A549 (cell line): ENCODE results near the gene BAZ1B. TPM values are rescaled to one million over a fixed set of nuclear protein-coding genes. Genes with fewer than 3 reads are reported as not detected.
"Not testable (repeated sequence)": the region's sequence is repeated elsewhere in the genome, so short reads cannot be mapped to it uniquely, and the experiment has no call there.

Experiments used
- ATAC-seq, 2 experiments: fragments of 200-7000 bp in 1 of 2; fragments of >200 bp in 1 of 2; cut with Nextera tagmentation in 1 of 2; cut with Tn5 transposase in 1 of 2; 3 replicates each; pipeline versions ENCODE4 v1.8.0 to v1.9.1; 2018 to 2020; ENCODE audit warnings: mild to moderate bottlenecking in 1 of 2, moderate library complexity in 1 of 2
- CTCF ChIA-PET: fragments of 300-600 bp; sonication (Branson Sonifier 250); formaldehyde crosslinking; extraction: SDS; loops from one replicate; lab custom pipeline; 2021; ENCODE audit warnings: antibody characterized with exemption, inconsistent platforms; lab: Yijun Ruan, JAX
- POLR2A ChIA-PET: fragments of 350-600 bp; formaldehyde crosslinking; extraction: SDS; loops from one replicate; lab custom pipeline; 2021; ENCODE audit warnings: antibody characterized with exemption, inconsistent platforms; lab: Yijun Ruan, JAX
- DNase-seq, 2 experiments: peaks; one replicate each; pipeline versions ENCODE4 v3.0.0 to v3.0.0-alpha.2; 2011 to 2016; ENCODE audit warnings: low read depth in 1 of 2, low spot score in 1 of 2
- FAIRE-seq: peaks from 2 replicates; lab custom pipeline; 2011; peaks lifted over from hg19 to GRCh38; lab: Jason Lieb, UNC
- H3K27ac ChIP-seq, 2 experiments: fragments of >200 bp; sonication (Bioruptor Twin); formaldehyde crosslinking; 3 replicates each; pipeline ENCODE4 v1.5.1; 2016 to 2017
- H3K4me1 ChIP-seq: fragments of >200 bp; sonication (Bioruptor Twin); formaldehyde crosslinking; 3 replicates; pipeline ENCODE4 v1.6.1; 2016
- H3K4me2 ChIP-seq: fragments of >200 bp; sonication (Bioruptor Twin); formaldehyde crosslinking; 3 replicates; pipeline ENCODE4 v1.6.1; 2016
- H3K4me3 ChIP-seq: fragments of >200 bp; sonication (Bioruptor Twin); formaldehyde crosslinking; 3 replicates; pipeline ENCODE4 v1.5.1; 2016
- H3K9me3 ChIP-seq: fragments of >200 bp; sonication (Bioruptor Twin); formaldehyde crosslinking; 3 replicates; pipeline ENCODE4 v1.6.1; 2016
- CBX8 ChIP-seq: fragments of 200-600 bp; sonication (generic); IDR thresholded peaks from 2 replicates; pipeline ENCODE4 v1.6.1; 2016
- CEBPB ChIP-seq, 2 experiments: fragments of >200 bp in 1 of 2; sonication (Bioruptor Twin) in 1 of 2; formaldehyde crosslinking in 1 of 2; IDR thresholded peaks; 2 replicates each; pipeline ENCODE4 v1.6.1; 2012 to 2016
- CHD2 ChIP-seq: fragments of 150-350 bp; IDR thresholded peaks from 2 replicates; pipeline ENCODE4 v1.6.1; 2014; ENCODE audit warnings: low read length; ENCODE audit not compliant: partially characterized antibody
- CHD4 ChIP-seq: fragments of 200-600 bp; sonication (generic); IDR thresholded peaks from 2 replicates; pipeline ENCODE4 v1.6.1; 2016; ENCODE audit warnings: antibody characterized with exemption, mild to moderate bottlenecking, borderline replicate concordance
- ELK1 ChIP-seq: fragments of 150-350 bp; IDR thresholded peaks from 2 replicates; pipeline ENCODE4 v1.6.1; 2014; ENCODE audit warnings: low read depth, mild to moderate bottlenecking, low read length
- EP300 ChIP-seq, 2 experiments: fragments of >200 bp; sonication (Bioruptor Twin); formaldehyde crosslinking; IDR thresholded peaks; 2 replicates in 1 of 2; 3 replicates in 1 of 2; pipeline ENCODE4 v1.6.1; 2016 to 2017
- HES2 ChIP-seq: fragments of >200 bp; sonication (Bioruptor Twin); formaldehyde crosslinking; IDR thresholded peaks from 2 replicates; pipeline ENCODE4 v1.6.1; 2016
- JUN ChIP-seq, 2 experiments: fragments of >200 bp; sonication (Bioruptor Twin); formaldehyde crosslinking; IDR thresholded peaks; 2 replicates in 1 of 2; 3 replicates in 1 of 2; pipeline ENCODE4 v1.6.1; 2016 to 2017
- KDM1A ChIP-seq: fragments of 200-600 bp; sonication (generic); IDR thresholded peaks from 2 replicates; pipeline ENCODE4 v1.6.1; 2016; ENCODE audit warnings: low read depth, mild to moderate bottlenecking
- MYC ChIP-seq: IDR thresholded peaks from 2 replicates; pipeline ENCODE4 v1.6.1; 2012; ENCODE audit warnings: mild to moderate bottlenecking, inconsistent platforms, low read length, improper control_type of control experiment, borderline replicate concordance
- NFE2L2 ChIP-seq: fragments of 150-350 bp; conservative IDR thresholded peaks from 2 replicates; pipeline ENCODE4 v1.6.1; 2014; ENCODE audit warnings: low read length
- POLR2A ChIP-seq: IDR thresholded peaks from 2 replicates; pipeline ENCODE4 v1.6.1; 2012; ENCODE audit warnings: mild to moderate bottlenecking, low read length
- RFX5 ChIP-seq: fragments of 450-650 bp; IDR thresholded peaks from 2 replicates; pipeline ENCODE4 v1.7.1; 2014; ENCODE audit warnings: antibody characterized with exemption, mild to moderate bottlenecking, moderate library complexity
- RNF2 ChIP-seq: fragments of 200-600 bp; sonication (generic); IDR thresholded peaks from 2 replicates; pipeline ENCODE4 v1.6.1; 2016; ENCODE audit warnings: low read depth, mild to moderate bottlenecking, antibody characterized with exemption, moderate library complexity, borderline replicate concordance
- whole genome bisulfite sequencing: methylation state at CpG from one replicate; pipeline ENCODE4 v1.1.6; 2017; ENCODE audit errors: missing lambda C conversion rate; 5-methylcytosine and 5-hydroxymethylcytosine counted together
- polyA plus RNA-seq, 4 experiments: library from polyadenylated mRNA; depleted of rRNA in 3 of 4; stranded (reverse); fragments of >200 nt; fragmentation: RNase III in 1 of 4; extraction: RNeasy Plus Mini Kit Qiagen cat#74134 plus additional on column Dnase treatment in 1 of 4; gene quantifications; 2 replicates in 3 of 4; 3 replicates in 1 of 4; pipeline ENCODE4 v1.2.3, GENCODE V29; 2011 to 2017
- TF ChIP-seq, protein P1 (sequence below): fragments of >200 bp; sonication (Bioruptor Twin); formaldehyde crosslinking; IDR thresholded peaks from 3 replicates; pipeline ENCODE4 v1.5.1; 2016
- TF ChIP-seq, protein P2 (sequence below): fragments of 450-650 bp; IDR thresholded peaks from 2 replicates; pipeline ENCODE4 v1.6.1; 2014; ENCODE audit warnings: antibody characterized with exemption
- TF ChIP-seq, protein P3 (sequence below): fragments of 250-450 bp; sonication (Bioruptor Pico); IDR thresholded peaks from 2 replicates; pipeline ENCODE4 v1.5.0; 2021; ENCODE audit warnings: mild to moderate bottlenecking, moderate library complexity, borderline replicate concordance

The BAZ1B gene
- polyA plus RNA-seq, 2 of the 4 experiments (the other 2 are of a cell fraction): 54.8 to 66.8 TPM

DNA sequence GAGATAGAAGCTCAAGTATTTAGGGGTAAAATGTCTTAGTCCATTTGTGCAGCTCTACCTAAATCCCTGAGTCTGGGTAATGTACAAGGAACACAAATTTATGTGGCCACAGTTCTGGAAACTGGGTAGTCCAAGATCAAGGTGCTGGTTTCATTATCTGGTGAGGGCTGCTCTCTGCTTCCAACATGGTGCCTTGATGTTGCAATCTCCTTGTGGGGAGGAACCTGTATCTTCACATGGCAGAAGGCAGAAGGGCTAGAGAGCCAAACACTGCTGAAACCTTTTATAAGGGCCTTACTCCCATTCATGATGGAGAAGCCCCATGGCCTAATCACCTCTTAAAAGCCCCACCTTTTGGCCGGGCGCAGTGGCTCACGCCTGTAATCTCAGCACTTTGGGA, 8.7 kb upstream of the BAZ1B start:
- H3K9me3 ChIP-seq: no peaks in the 10 kb centered on the region
- FAIRE-seq: no peak
- H3K27ac ChIP-seq: no peak overlapping the region
- POLR2A ChIA-PET: no interaction called here
- TF ChIP-seq CHD4: no peak
- TF ChIP-seq HES2: no peak
- peak in 1 of 2 experiments; percentile 61; a peak in 1 of 4 replicates for TF ChIP-seq CEBPB (IDR thresholded peaks at IDR 0.05)
- TF ChIP-seq, protein P1, sequence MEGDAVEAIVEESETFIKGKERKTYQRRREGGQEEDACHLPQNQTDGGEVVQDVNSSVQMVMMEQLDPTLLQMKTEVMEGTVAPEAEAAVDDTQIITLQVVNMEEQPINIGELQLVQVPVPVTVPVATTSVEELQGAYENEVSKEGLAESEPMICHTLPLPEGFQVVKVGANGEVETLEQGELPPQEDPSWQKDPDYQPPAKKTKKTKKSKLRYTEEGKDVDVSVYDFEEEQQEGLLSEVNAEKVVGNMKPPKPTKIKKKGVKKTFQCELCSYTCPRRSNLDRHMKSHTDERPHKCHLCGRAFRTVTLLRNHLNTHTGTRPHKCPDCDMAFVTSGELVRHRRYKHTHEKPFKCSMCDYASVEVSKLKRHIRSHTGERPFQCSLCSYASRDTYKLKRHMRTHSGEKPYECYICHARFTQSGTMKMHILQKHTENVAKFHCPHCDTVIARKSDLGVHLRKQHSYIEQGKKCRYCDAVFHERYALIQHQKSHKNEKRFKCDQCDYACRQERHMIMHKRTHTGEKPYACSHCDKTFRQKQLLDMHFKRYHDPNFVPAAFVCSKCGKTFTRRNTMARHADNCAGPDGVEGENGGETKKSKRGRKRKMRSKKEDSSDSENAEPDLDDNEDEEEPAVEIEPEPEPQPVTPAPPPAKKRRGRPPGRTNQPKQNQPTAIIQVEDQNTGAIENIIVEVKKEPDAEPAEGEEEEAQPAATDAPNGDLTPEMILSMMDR: no peak
- no peak overlapping the region for H3K4me2 ChIP-seq
- no peaks in the 10 kb centered on the region for H3K4me1 ChIP-seq
- DNase-seq: no peak
- WGBS: 100% methylated on average over 3 of the region's 3 CpGs
- ATAC-seq: no peak
- CTCF ChIA-PET: no interaction called here
- no peak overlapping the region for H3K4me3 ChIP-seq

GRCh38 chr7:73526896-73527821, 5.1 kb upstream of the BAZ1B start:
- 78% methylated on average over 8 of the region's 8 CpGs for WGBS
- ChIA-PET CTCF (interaction anchor here (1.4 to 2.0 kb wide), 2 partner anchors 10 to 12 kb away, joined by 3 to 5 read pairs; no protein-coding TSS in a partner anchor), POLR2A (no interaction called here)
- TF ChIP-seq CBX8 (no peak), RNF2 (no peak), KDM1A (no peak), CHD4 (no peak), RFX5 (no peak)
- no peak for FAIRE-seq
- Histone ChIP-seq H3K4me3 (no peak overlapping the region), H3K4me2 (no peak overlapping the region), H3K9me3 (no peaks in the 10 kb centered on the region), H3K4me1 (peaks cover 6% of the 10 kb centered on the region), H3K27ac (no peak overlapping the region)
- no peak for ATAC-seq
- no peak for DNase-seq

- FAIRE-seq, H3K4me2 ChIP-seq, H3K27ac ChIP-seq, ATAC-seq, DNase-seq, H3K4me3 ChIP-seq, H3K4me1 ChIP-seq, H3K9me3 ChIP-seq, POLR2A ChIA-PET: not testable (repeated sequence)
- WGBS: 62% methylated on average over 1 of the region's 1 CpG
- CTCF ChIA-PET: interaction anchor here (0.9 to 2.0 kb wide), 2 partner anchors 11 to 199 kb away, joined by 4 to 5 read pairs; no protein-coding TSS in a partner anchor
Measured at GRCh38 chr7:73526158-73526494, 4.0 kb upstream of the BAZ1B start.

- WGBS: 0% methylated on average over 1 of the region's 62 CpGs
- TF ChIP-seq, protein P2, sequence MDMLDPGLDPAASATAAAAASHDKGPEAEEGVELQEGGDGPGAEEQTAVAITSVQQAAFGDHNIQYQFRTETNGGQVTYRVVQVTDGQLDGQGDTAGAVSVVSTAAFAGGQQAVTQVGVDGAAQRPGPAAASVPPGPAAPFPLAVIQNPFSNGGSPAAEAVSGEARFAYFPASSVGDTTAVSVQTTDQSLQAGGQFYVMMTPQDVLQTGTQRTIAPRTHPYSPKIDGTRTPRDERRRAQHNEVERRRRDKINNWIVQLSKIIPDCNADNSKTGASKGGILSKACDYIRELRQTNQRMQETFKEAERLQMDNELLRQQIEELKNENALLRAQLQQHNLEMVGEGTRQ: no peak
- TF ChIP-seq JUN (IDR thresholded peaks at IDR 0.05) (no peak), EP300 (IDR thresholded peaks at IDR 0.05) (no peak), CHD2 (peak; percentile 67), ELK1 (no peak), HES2 (no peak), CEBPB (IDR thresholded peaks at IDR 0.05) (no peak), RNF2 (no peak), POLR2A (peak; percentile 37; the same call in 1 of the 2 replicates), MYC (no peak), NFE2L2 (no peak)
- TF ChIP-seq, protein P3, sequence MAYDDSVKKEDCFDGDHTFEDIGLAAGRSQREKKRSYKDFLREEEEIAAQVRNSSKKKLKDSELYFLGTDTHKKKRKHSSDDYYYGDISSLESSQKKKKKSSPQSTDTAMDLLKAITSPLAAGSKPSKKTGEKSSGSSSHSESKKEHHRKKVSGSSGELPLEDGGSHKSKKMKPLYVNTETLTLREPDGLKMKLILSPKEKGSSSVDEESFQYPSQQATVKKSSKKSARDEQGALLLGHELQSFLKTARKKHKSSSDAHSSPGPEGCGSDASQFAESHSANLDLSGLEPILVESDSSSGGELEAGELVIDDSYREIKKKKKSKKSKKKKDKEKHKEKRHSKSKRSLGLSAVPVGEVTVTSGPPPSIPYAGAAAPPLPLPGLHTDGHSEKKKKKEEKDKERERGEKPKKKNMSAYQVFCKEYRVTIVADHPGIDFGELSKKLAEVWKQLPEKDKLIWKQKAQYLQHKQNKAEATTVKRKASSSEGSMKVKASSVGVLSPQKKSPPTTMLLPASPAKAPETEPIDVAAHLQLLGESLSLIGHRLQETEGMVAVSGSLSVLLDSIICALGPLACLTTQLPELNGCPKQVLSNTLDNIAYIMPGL (CRISPR knock-in tag): no peak
Measured at GRCh38 chr7:73521636-73522104, 423 bp downstream of the BAZ1B start.

More at GRCh38 chr7:73521636-73522104, 423 bp downstream of the BAZ1B start:
- peak overlapping the region; percentile 94 for H3K4me2 ChIP-seq
- peak overlapping the region; percentile 87 to 97 for H3K27ac ChIP-seq
- ChIA-PET POLR2A (interaction anchor here (1.0 to 2.5 kb wide), 7 partner anchors 10 to 183 kb away, joined by 3 to 16 read pairs (median 6); partner anchors contain the start of genes BCL7B and TBL2), CTCF (interaction anchor here (0.6 to 2.6 kb wide), 4 partner anchors 17 to 213 kb away, joined by 3 to 7 read pairs (median 4); no protein-coding TSS in a partner anchor)
- peak in 1 of 2 experiments; percentile 64 for DNase-seq
- peaks cover 25% of the 10 kb centered on the region for H3K4me1 ChIP-seq
- H3K9me3 ChIP-seq: no peaks in the 10 kb centered on the region
- FAIRE-seq: no peak
- peak overlapping the region; percentile 77 for H3K4me3 ChIP-seq
- ATAC-seq: peak; percentile 72 to 79
